GM10266 (cell line): ENCODE results near the gene BRD9.
"Not testable (repeated sequence)": the region's sequence is repeated elsewhere in the genome, so short reads cannot be mapped to it uniquely, and the experiment has no call there.

Experiments used
- DNase-seq: peaks from one replicate; pipeline ENCODE4 v3.0.0; 2012; ENCODE audit errors: extremely low spot score
- CTCF ChIP-seq: IDR thresholded peaks from 2 replicates; pipeline ENCODE4 v1.5.1; 2012; ENCODE audit warnings: mild to moderate bottlenecking, low read depth; ENCODE audit not compliant: control insufficient read depth, insufficient read depth; ENCODE audit errors: missing control alignments

BRD9 gene

GRCh38 chr5:892394-893136, at the start of gene BRD9, which contains the start of gene TRIP13:
BRD9 (minus strand) TSS chr5:892801; CDS start chr5:892657, 144 bp downstream.
TRIP13 (plus strand) TSS chr5:892884; CDS start chr5:892999, 115 bp downstream.
- peak; percentile 37 for TF ChIP-seq CTCF
- peak; percentile 99 for DNase-seq

GRCh38 chr5:940741-941140, 48.1 kb upstream of the BRD9 start:
- DNase-seq: not testable (repeated sequence)

GRCh38 chr5:939368-939767, 46.8 kb upstream of the BRD9 start:
- TF ChIP-seq CTCF: no peak
- no peak for DNase-seq

GRCh38 chr5:937151-937924, 44.7 kb upstream of the BRD9 start:
- no peak for DNase-seq
- TF ChIP-seq CTCF: no peak

GRCh38 chr5:936149-937144, 43.8 kb upstream of the BRD9 start:
- no peak for TF ChIP-seq CTCF
- DNase-seq: no peak

- DNase-seq: no peak
- TF ChIP-seq CTCF: no peak
These were observed 43.0 kb upstream of the BRD9 start for GRCh38 chr5:935510-936084.

- not testable (repeated sequence) for DNase-seq
These were observed 41.9 kb upstream of the BRD9 start for GRCh38 chr5:934381-934967.

- not testable (repeated sequence) for DNase-seq
These were observed 41.4 kb upstream of the BRD9 start for GRCh38 chr5:933951-934350.
